Mammary epithelial cell (primary cell): ENCODE results near the gene MAMSTR.

Experiments used
- CTCF ChIP-seq, 2 donors: IDR thresholded peaks in 1 of 2; conservative IDR thresholded peaks in 1 of 2; 2 replicates each; pipeline ENCODE4 v1.5.1; 2011 to 2012; ENCODE audit warnings: inconsistent platforms in 2 of 2, low read length in 2 of 2, mild to moderate bottlenecking in 2 of 2, control low read depth in 1 of 2, low read depth in 1 of 2; ENCODE audit not compliant: insufficient read depth in 1 of 2; ENCODE audit errors: extremely low read depth in 1 of 2
- EZH2 ChIP-seq: IDR thresholded peaks from 2 replicates; pipeline ENCODE4 v1.6.1; 2012; ENCODE audit warnings: low read length, inconsistent platforms, borderline replicate concordance

GRCh38 chr19:48722196-48722708 is 2.7 kb upstream of the MAMSTR start:
- TF ChIP-seq CTCF (conservative IDR thresholded peaks at IDR 0.05 in 1 of 2, IDR thresholded peaks at IDR 0.05 in 1 of 2; ENCODE audit: extremely low read depth in 1 of 2, insufficient read depth in 1 of 2, low read depth in 1 of 2, low read length in 2 of 2) (no peak), EZH2 (no peak)
